Peyer's patch (tissue), 4 donors: ENCODE data around the gene SYTL1.

ENCODE experiments used
- CTCF ChIP-seq, 6 experiments: fragments of 450-650 bp in 4 of 6; fragments of 200-600 bp in 2 of 6; sonication (generic) in 1 of 6; IDR thresholded peaks; one replicate each; pipeline ENCODE4 v1.5.1; 2017 to 2019; ENCODE audit warnings: antibody characterized with exemption in 6 of 6, mild to moderate bottlenecking in 3 of 6, moderate library complexity in 1 of 6
- POLR2A ChIP-seq, 2 donors: fragments of 450-650 bp; IDR thresholded peaks; one replicate each; pipeline ENCODE4 v1.5.1; 2017; ENCODE audit warnings: antibody characterized with exemption in 2 of 2, mild to moderate bottlenecking in 2 of 2, moderate library complexity in 2 of 2

DNA sequence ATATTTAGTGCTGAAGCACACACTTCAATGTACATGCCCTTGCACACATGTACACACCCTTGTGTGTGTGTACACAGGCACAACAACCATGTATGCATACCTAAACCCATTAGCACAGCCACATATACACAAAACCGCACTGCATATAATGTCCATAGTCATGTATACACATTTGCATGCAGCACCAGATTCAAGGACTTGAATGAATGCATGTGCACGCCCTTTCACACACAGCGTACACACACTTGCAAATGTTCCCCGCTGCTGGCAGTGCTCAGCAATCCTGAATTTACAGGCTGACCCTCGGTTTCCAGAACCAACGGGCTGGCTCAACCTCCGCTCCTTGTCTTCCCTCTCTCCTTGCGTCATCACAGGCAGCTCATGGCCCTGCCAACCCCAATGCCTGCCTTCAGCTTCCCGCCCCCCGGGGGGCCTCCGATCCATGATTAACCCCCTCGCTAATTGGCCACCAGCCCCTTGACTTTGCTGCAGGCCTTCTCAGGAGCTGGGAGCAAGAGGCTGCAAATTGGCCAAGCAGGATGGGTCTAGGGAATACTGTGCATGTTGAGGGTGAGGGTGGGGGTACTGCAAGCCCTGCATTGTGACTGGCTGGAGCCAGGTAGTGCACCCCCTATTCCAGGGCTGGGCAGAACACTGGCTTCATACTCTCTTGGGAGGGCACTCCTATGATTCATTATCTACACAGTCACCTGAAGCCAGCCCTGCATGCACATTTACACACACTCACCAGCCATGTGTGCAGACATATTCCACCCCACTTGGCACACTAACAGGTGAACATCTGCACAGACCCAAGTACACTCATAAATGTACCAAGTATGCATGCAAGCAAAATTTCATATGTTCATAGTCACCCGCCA lies 58.5 kb downstream of the SYTL1 start:
- no peak for TF ChIP-seq POLR2A (IDR thresholded peaks at IDR 0.05)
- no peak for TF ChIP-seq CTCF (IDR thresholded peaks at IDR 0.05)
